Measurements from ENCODE around the gene BRD7.

GRCh38 chr16:50267651-50268050 lies 101.1 kb downstream of the BRD7 start:
- no peak for TF ChIP-seq JUN (CRISPR knock-in tag; IDR thresholded peaks at IDR 0.05)
- no peak for TF ChIP-seq USF2 (CRISPR knock-in tag; IDR thresholded peaks at IDR 0.05)
- TF ChIP-seq ZNF121 (CRISPR knock-in tag; IDR thresholded peaks at IDR 0.05), result no peak
- no peak for TF ChIP-seq FOXP1 (CRISPR knock-in tag; IDR thresholded peaks at IDR 0.05; ENCODE audit: borderline replicate concordance)
